Activated CD8-positive, alpha-beta T cell treated with anti-CD3 and anti-CD28 coated beads for 36 hours (primary cell): ENCODE data around the gene FOXC1. TPM values are rescaled to one million over a fixed set of nuclear protein-coding genes. Genes with fewer than 3 reads are reported as not detected.

ENCODE experiments used
- ATAC-seq: fragments of 200-7000 bp; cut with Tn5 transposase; one replicate; pipeline ENCODE4 v1.10.0; 2021; ENCODE audit warnings: mild to moderate bottlenecking, moderate library complexity
- CTCF ChIA-PET: fragments of 350-600 bp; sonication (Branson Sonifier 250); formaldehyde crosslinking; loops from one replicate; lab custom pipeline; 2021; ENCODE audit warnings: antibody characterized with exemption; lab: Charles Lee
- POLR2A ChIA-PET: fragments of 350-600 bp; sonication (Branson Sonifier 250); formaldehyde crosslinking; loops from one replicate; lab custom pipeline; 2021; ENCODE audit warnings: antibody characterized with exemption; lab: Charles Lee
- DNase-seq: peaks from one replicate; pipeline ENCODE4 v3.0.0-alpha.2; 2020
- H3K27ac Mint-ChIP-seq: one replicate; pipeline ENCODE4 v1.8.0; 2021; ENCODE audit warnings: mild to moderate bottlenecking, mixed read lengths
- H3K27me3 Mint-ChIP-seq: one replicate; pipeline ENCODE4 v1.8.0; 2021; ENCODE audit warnings: mixed read lengths
- H3K36me3 Mint-ChIP-seq: one replicate; pipeline ENCODE4 v1.8.0; 2021; ENCODE audit warnings: low read depth, mixed read lengths
- H3K4me1 Mint-ChIP-seq: one replicate; pipeline ENCODE4 v1.8.0; 2021; ENCODE audit warnings: low read depth, mixed read lengths
- H3K4me3 Mint-ChIP-seq: one replicate; pipeline ENCODE4 v1.8.0; 2021; ENCODE audit warnings: mild to moderate bottlenecking, moderate library complexity, mixed read lengths
- H3K9me3 Mint-ChIP-seq: one replicate; pipeline ENCODE4 v1.8.0; 2021; ENCODE audit warnings: mixed read lengths
- CTCF ChIP-seq: fragments of 200-600 bp; IDR thresholded peaks from one replicate; pipeline ENCODE4 v1.8.0; 2022; ENCODE audit warnings: antibody characterized with exemption, mild to moderate bottlenecking
- intact Hi-C: fragments of 100-400 bp; cut with micrococcal nuclease; formaldehyde crosslinking; loops from one replicate; pipeline ENCODE4 v1.10.0; 2022
- total RNA-seq, 2 experiments: library from RNA; stranded (reverse); gene quantifications; one replicate each; pipeline ENCODE4 v1.2.3, GENCODE V29; 2021

The FOXC1 gene
- total RNA-seq, 2 experiments from 2014 or later, result 0.16 TPM; not detected in 1

DNA sequence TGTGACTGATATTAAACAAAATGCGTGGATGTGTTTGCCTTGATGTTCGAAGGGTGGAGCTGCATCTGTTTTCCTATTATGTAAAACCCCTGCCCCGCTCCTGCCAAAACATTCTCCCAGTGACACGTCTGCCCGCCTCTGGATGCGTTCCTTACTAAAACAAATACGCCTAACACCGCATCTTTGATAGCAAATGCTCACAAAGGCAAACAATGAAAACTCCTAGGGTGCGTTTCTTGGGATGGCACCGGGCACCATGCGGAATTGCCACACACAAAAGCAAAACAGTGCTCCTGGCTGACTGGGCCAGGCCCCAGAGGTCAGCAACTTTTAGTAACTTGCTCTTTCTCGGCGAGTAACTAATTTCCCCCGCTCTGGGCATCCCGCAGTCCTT is 9.0 kb upstream of the FOXC1 start:
- Mint-ChIP-seq H3K27ac (no peak overlapping the region), H3K4me1 (peaks cover 5% of the 10 kb centered on the region), H3K27me3 (peaks cover 65% of the 10 kb centered on the region), H3K36me3 (no peaks in the 10 kb centered on the region), H3K9me3 (no peaks in the 10 kb centered on the region), H3K4me3 (no peak overlapping the region)
- no peak for DNase-seq
- no peak for ATAC-seq
- TF ChIP-seq CTCF, result no peak
- POLR2A ChIA-PET, result no interaction called here
- CTCF ChIA-PET, result interaction anchor here (1.5 to 2.6 kb wide), 2 partner anchors 503 to 753 kb away, joined by 5 to 8 read pairs; no protein-coding TSS in a partner anchor
- intact Hi-C loops, result loop anchor here (5.0 kb wide), 1 partner anchor 502 kb away; no protein-coding TSS in a partner anchor

- no peak for TF ChIP-seq CTCF
- H3K4me3 Mint-ChIP-seq, result no peak overlapping the region
- no peak overlapping the region for H3K27ac Mint-ChIP-seq
- H3K9me3 Mint-ChIP-seq, result no peaks in the 10 kb centered on the region
- DNase-seq (no peak), ATAC-seq (no peak)
- POLR2A ChIA-PET, result no interaction called here
- H3K27me3 Mint-ChIP-seq, result peaks cover 66% of the 10 kb centered on the region
- H3K36me3 Mint-ChIP-seq, result no peaks in the 10 kb centered on the region
- CTCF ChIA-PET, result interaction anchor here (1.7 to 2.6 kb wide), 2 partner anchors 503 to 1033 kb away, joined by 6 to 8 read pairs; no protein-coding TSS in a partner anchor
- intact Hi-C loops, result loop anchor here (5.0 kb wide), 1 partner anchor 501 kb away; no protein-coding TSS in a partner anchor
- peaks cover 10% of the 10 kb centered on the region for H3K4me1 Mint-ChIP-seq
Observed at GRCh38 chr6:1601158-1602048, 8.3 kb upstream of the FOXC1 start.

DNA sequence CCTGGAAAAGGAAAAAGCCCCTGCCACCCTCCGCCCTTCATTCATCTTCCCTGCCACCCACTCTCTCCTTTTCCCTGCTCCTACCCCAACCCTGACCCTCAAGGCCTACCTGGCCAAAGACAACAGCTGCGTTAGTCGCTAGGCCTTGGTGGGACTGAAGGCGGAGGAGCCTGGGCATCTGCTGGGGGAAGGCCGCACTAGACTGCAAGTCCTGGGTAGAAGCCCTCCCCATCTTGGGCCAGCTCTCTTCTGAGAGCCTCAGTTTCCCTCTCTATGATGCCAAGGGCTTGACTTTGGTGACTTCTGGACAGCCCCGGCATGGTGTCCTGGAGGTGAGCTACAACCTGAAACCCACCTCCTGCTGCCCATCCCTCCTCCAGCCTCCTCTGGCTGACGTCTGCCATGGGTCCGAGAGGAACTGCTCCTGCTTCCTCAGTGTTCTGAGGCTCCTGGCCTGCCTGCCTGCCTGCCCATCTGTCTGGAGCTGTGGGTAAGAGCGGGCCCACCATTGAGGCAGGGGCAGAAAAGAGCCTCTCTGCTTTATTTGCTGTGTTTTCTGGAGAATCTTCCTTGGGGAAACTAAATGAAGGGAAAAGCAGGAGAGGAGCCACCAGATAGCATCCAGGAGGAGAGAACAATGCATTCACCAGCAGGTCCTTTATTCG is 7.5 kb upstream of the FOXC1 start:
- CTCF ChIA-PET, result interaction anchor here (1.7 to 2.6 kb wide), 2 partner anchors 502 to 1032 kb away, joined by 6 to 8 read pairs; no protein-coding TSS in a partner anchor
- POLR2A ChIA-PET, result no interaction called here
- Mint-ChIP-seq H3K9me3 (no peaks in the 10 kb centered on the region), H3K27me3 (peaks cover 69% of the 10 kb centered on the region), H3K36me3 (no peaks in the 10 kb centered on the region), H3K4me3 (no peak overlapping the region), H3K4me1 (peaks cover 17% of the 10 kb centered on the region), H3K27ac (no peak overlapping the region)
- intact Hi-C loops, result loop anchor here (5.0 kb wide), 1 partner anchor 500 kb away; no protein-coding TSS in a partner anchor
- DNase-seq, result no peak
- no peak for TF ChIP-seq CTCF
- ATAC-seq, result no peak

GRCh38 chr6:1603708-1604107 is 6.0 kb upstream of the FOXC1 start:
- H3K4me3 Mint-ChIP-seq, result no peak overlapping the region
- peaks cover 74% of the 10 kb centered on the region for H3K27me3 Mint-ChIP-seq
- ChIA-PET POLR2A (no interaction called here), CTCF (interaction anchor here (1.0 to 2.6 kb wide), 2 partner anchors 11 to 500 kb away, joined by 3 to 8 read pairs; no protein-coding TSS in a partner anchor)
- ATAC-seq (no peak), DNase-seq (no peak)
- H3K27ac Mint-ChIP-seq, result no peak overlapping the region
- peaks cover 31% of the 10 kb centered on the region for H3K4me1 Mint-ChIP-seq
- H3K36me3 Mint-ChIP-seq, result no peaks in the 10 kb centered on the region
- intact Hi-C loops, result loop anchor here (5.0 kb wide), 1 partner anchor 499 kb away; no protein-coding TSS in a partner anchor
- TF ChIP-seq CTCF, result no peak
- no peaks in the 10 kb centered on the region for H3K9me3 Mint-ChIP-seq
